Spleen (tissue), 11 donors: Measurements from ENCODE around the gene PACS1. TPM values are rescaled to one million over a fixed set of nuclear protein-coding genes. Genes with fewer than 3 reads are reported as not detected.

Experiments used
- DNase-seq: peaks from one replicate; pipeline ENCODE4 v3.0.0-alpha.2; 2020
- H3K27ac ChIP-seq, 8 donors: fragments of 200-600 bp; sonication (generic) in 7 of 8; 1 replicate in 4 of 8; 2 replicates in 4 of 8; pipeline versions ENCODE4 v1.5.0 to v1.8.0; 2016 to 2021; ENCODE audit warnings: inconsistent platforms in 4 of 8, mild to moderate bottlenecking in 4 of 8, moderate library complexity in 1 of 8
- H3K27me3 ChIP-seq, 7 donors: fragments of 200-600 bp; sonication (generic) in 6 of 7; replicated peaks in 1 of 7; 1 replicate in 4 of 7; 2 replicates in 3 of 7; pipeline versions ENCODE4 v1.5.0 to v1.8.0; 2016 to 2021; ENCODE audit warnings: inconsistent platforms in 3 of 7, mild to moderate bottlenecking in 1 of 7
- H3K36me3 ChIP-seq, 6 donors: fragments of 200-600 bp; sonication (generic) in 5 of 6; 1 replicate in 4 of 6; 2 replicates in 2 of 6; pipeline versions ENCODE4 v1.5.0 to v1.8.0; 2016 to 2021; ENCODE audit warnings: inconsistent platforms in 2 of 6
- H3K4me1 ChIP-seq, 6 donors: fragments of 200-600 bp; sonication (generic) in 5 of 6; 1 replicate in 3 of 6; 2 replicates in 3 of 6; pipeline versions ENCODE4 v1.5.0 to v1.8.0; 2016 to 2021; ENCODE audit warnings: inconsistent platforms in 3 of 6
- H3K4me3 ChIP-seq, 8 donors: fragments of 200-600 bp; sonication (generic) in 7 of 8; 1 replicate in 4 of 8; 2 replicates in 4 of 8; pipeline versions ENCODE4 v1.5.0 to v1.8.0; 2016 to 2021; ENCODE audit warnings: inconsistent platforms in 4 of 8, mild to moderate bottlenecking in 4 of 8, moderate library complexity in 2 of 8
- H3K9me3 ChIP-seq, 8 donors: fragments of 200-600 bp; sonication (generic) in 7 of 8; 1 replicate in 4 of 8; 2 replicates in 4 of 8; pipeline versions ENCODE4 v1.5.0 to v1.8.0; 2016 to 2021; ENCODE audit warnings: inconsistent platforms in 4 of 8
- CTCF ChIP-seq, 11 experiments: fragments of 200-600 bp in 7 of 11; fragments of 450-650 bp in 4 of 11; sonication (generic) in 4 of 11; IDR thresholded peaks in 8 of 11; conservative IDR thresholded peaks in 3 of 11; 1 replicate in 7 of 11; 2 replicates in 4 of 11; pipeline versions ENCODE4 v1.4.0 to v1.8.0; 2016 to 2021; ENCODE audit warnings: antibody characterized with exemption in 11 of 11, inconsistent platforms in 4 of 11, mild to moderate bottlenecking in 1 of 11
- POLR2A ChIP-seq, 3 donors: fragments of 450-650 bp; IDR thresholded peaks; one replicate each; pipeline ENCODE4 v1.5.1; 2017; ENCODE audit warnings: antibody characterized with exemption in 3 of 3, mild to moderate bottlenecking in 1 of 3
- POLR2AphosphoS5 ChIP-seq, 3 donors: sonication (generic); formaldehyde crosslinking; IDR thresholded peaks; one replicate each; pipeline ENCODE4 v1.5.1; 2017; ENCODE audit warnings: antibody characterized with exemption in 3 of 3
- WGBS, 5 donors: extraction: QIAGEN DNeasy Blood & Tissue Kit in 3 of 5; methylation state at CpG; one replicate each; pipeline versions ENCODE4 v1.1.5 to v1.1.7; 2013 to 2018; 5-methylcytosine and 5-hydroxymethylcytosine counted together
- intact Hi-C: fragments of 100-400 bp; cut with DNase I; formaldehyde crosslinking; loops from one replicate; pipeline ENCODE4 v1.15.0; 2023; ENCODE audit warnings: low total_unique reads
- polyA plus RNA-seq, 3 donors: library from polyadenylated mRNA; stranded (reverse); fragments of 200-250 nt; gene quantifications; one replicate each; pipeline ENCODE4 v1.2.1, GENCODE V29; 2013
- total RNA-seq, 7 donors: library from RNA; depleted of rRNA in 3 of 7; stranded (reverse); fragments of >200 nt in 3 of 7; fragmentation: NEBNext Ultra II Directional in 4 of 7; extraction: Animal tissue kit (Norgen Biotek cat#: 25700) in 4 of 7; gene quantifications; one replicate each; pipeline versions ENCODE4 v1.1.0 to v1.2.1, GENCODE V29; 2016 to 2021
- donor health status: healthy with polysubstance abuse.
- donor health status: DM: no; HTN: no; CAD: no; lungs with moderate emphysema.
- donor health status: DM: no; HTN: no; CAD: no.
- donor health status: Bipolar disorder and iron deficiency.
- donor health status: healthy.
- donor health status: DM: no; HTN: no; CAD: no.
- donor health status: DM: yes; HTN: yes; CAD: no.

The PACS1 gene
- total and polyA plus RNA-seq, 10 donors: 20.6 to 126 (median 98.8) TPM

- intact Hi-C loops: loop anchor here (5.0 kb wide), 1 partner anchor 58 kb away; no protein-coding TSS in a partner anchor
- Histone ChIP-seq H3K4me3 (no peak overlapping the region), H3K27me3 (peaks cover 0 to 17% (median 0%) of the 10 kb centered on the region in 7 donors), H3K9me3 (no peaks in the 10 kb centered on the region), H3K4me1 (peaks cover 10 to 65% (median 31%) of the 10 kb centered on the region in 6 donors), H3K36me3 (peaks cover 0 to 39% (median 19%) of the 10 kb centered on the region in 6 donors), H3K27ac (no peak overlapping the region)
- TF ChIP-seq CTCF (IDR thresholded peaks at IDR 0.05 in 8 of 11, conservative IDR thresholded peaks at IDR 0.05 in 3 of 11) (no peak), POLR2AphosphoS5 (IDR thresholded peaks at IDR 0.05) (peak in 1 of 3 donors; percentile 38)
- peak; percentile 77 for DNase-seq
- WGBS, 5 donors: 89 to 94% (median 92%) methylated on average over 9 to 14 of the region's 14 CpGs; no CpG with 5 or more reads in 1 of the 5 donors
These were observed 210.4 kb downstream of the PACS1 start for GRCh38 chr11:66280428-66280827.

- TF ChIP-seq POLR2A (IDR thresholded peaks at IDR 0.05) (no peak), POLR2AphosphoS5 (IDR thresholded peaks at IDR 0.05) (no peak), CTCF (IDR thresholded peaks at IDR 0.05 in 8 of 11, conservative IDR thresholded peaks at IDR 0.05 in 3 of 11) (no peak)
- no peak overlapping the region for H3K4me3 ChIP-seq
- intact Hi-C loops: loop anchor here (5.0 kb wide), 1 partner anchor 59 kb away; no protein-coding TSS in a partner anchor
- DNase-seq: no peak
- H3K27me3 ChIP-seq: peaks cover 0 to 17% (median 0%) of the 10 kb centered on the region in 7 donors
- H3K27ac ChIP-seq: no peak overlapping the region
- whole genome bisulfite sequencing, 5 donors: 81 to 93% (median 86%) methylated on average over 6 of the region's 6 CpGs
- peaks cover 0 to 38% (median 13%) of the 10 kb centered on the region in 6 donors for H3K36me3 ChIP-seq
- no peaks in the 10 kb centered on the region for H3K9me3 ChIP-seq
- peaks cover 10 to 67% (median 31%) of the 10 kb centered on the region in 6 donors for H3K4me1 ChIP-seq
These were observed 210.9 kb downstream of the PACS1 start for GRCh38 chr11:66281001-66281400.

GRCh38 chr11:66281776-66282467, 211.8 kb downstream of the PACS1 start:
- Histone ChIP-seq H3K4me1 (peaks cover 10 to 69% (median 30%) of the 10 kb centered on the region in 6 donors), H3K36me3 (peaks cover 0 to 30% (median 6%) of the 10 kb centered on the region in 6 donors), H3K4me3 (peak overlapping the region in 1 of 8 donors; percentile 39), H3K9me3 (no peaks in the 10 kb centered on the region), H3K27ac (peak overlapping the region in 2 of 8 donors; percentile 53 to 61), H3K27me3 (peaks cover 0 to 17% (median 0%) of the 10 kb centered on the region in 7 donors)
- WGBS, 5 donors: 25 to 53% (median 29%) methylated on average over 8 to 20 of the region's 20 CpGs
- intact Hi-C loops: loop anchor here (5.0 kb wide), 1 partner anchor 60 kb away; no protein-coding TSS in a partner anchor
- TF ChIP-seq POLR2AphosphoS5 (IDR thresholded peaks at IDR 0.05): peak in 1 of 3 donors; percentile 47
- no peak for TF ChIP-seq CTCF (IDR thresholded peaks at IDR 0.05 in 8 of 11, conservative IDR thresholded peaks at IDR 0.05 in 3 of 11)
- TF ChIP-seq POLR2A (IDR thresholded peaks at IDR 0.05): peak in 1 of 3 donors; percentile 30
- DNase-seq: peak; percentile 76
